ENCODE data around the gene FAM210A.

- TF ChIP-seq CTCF (IDR thresholded peaks at IDR 0.05): no peak
- no peak for TF ChIP-seq POLR2A (IDR thresholded peaks at IDR 0.05)
These were observed 111.6 kb downstream of the FAM210A start for GRCh38 chr18:13614641-13615288.
